HepG2 (cell line): Measurements from ENCODE around the gene MFF. TPM values are rescaled to one million over a fixed set of nuclear protein-coding genes. Genes with fewer than 3 reads are reported as not detected.
A peak's percentile ranks its signal among the peaks of the same experiment; 100 is the strongest.

ENCODE experiments used
- ATAC-seq: fragments of 200-7000 bp; cut with Tn5 transposase; 3 replicates; pipeline ENCODE4 v1.9.1; 2020; ENCODE audit warnings: mild to moderate bottlenecking, moderate library complexity
- BruUV-seq: library from RNA; stranded (reverse); fragments of 400-500 nt; replicated peaks from 2 replicates; lab custom pipeline; 2021; lab: Mats Ljungman, UMichigan
- CTCF ChIA-PET: fragments of 300-600 bp; formaldehyde crosslinking; extraction: SDS; loops from one replicate; lab custom pipeline; 2021; ENCODE audit warnings: low total read pairs, inconsistent platforms, low intra/inter-chr PET ratio; lab: Yijun Ruan, JAX
- POLR2A ChIA-PET: fragments of 350-600 bp; sonication (Branson Sonifier 250); formaldehyde crosslinking; loops from one replicate; lab custom pipeline; 2020; ENCODE audit warnings: antibody characterized with exemption, inconsistent platforms; lab: Yijun Ruan, JAX
- DNase-seq: peaks from one replicate; pipeline ENCODE4 v3.0.0-alpha.2; 2015; ENCODE audit warnings: low spot score
- FAIRE-seq: peaks from 3 replicates; lab custom pipeline; 2011; peaks lifted over from hg19 to GRCh38; lab: Jason Lieb, UNC
- H2AFZ ChIP-seq: one replicate; pipeline ENCODE4 v1.6.1; 2011; ENCODE audit warnings: low read length, inconsistent platforms
- H3K27ac ChIP-seq: fragments of 300-600 bp; 3 replicates; pipeline ENCODE4 v1.8.0; 2011; ENCODE audit warnings: mixed run types, mild to moderate bottlenecking, mixed read lengths, low read length, inconsistent platforms; ENCODE audit not compliant: insufficient read depth; ENCODE audit errors: extremely low read length
- H3K27me3 ChIP-seq, 2 experiments: fragments of 200-600 bp in 1 of 2; 2 replicates in 1 of 2; 3 replicates in 1 of 2; pipeline versions ENCODE4 v1.6.0 to v1.8.0; 2011; ENCODE audit warnings: low read length in 2 of 2, mild to moderate bottlenecking in 2 of 2, moderate library complexity in 2 of 2, inconsistent platforms in 1 of 2; ENCODE audit not compliant: insufficient read depth in 2 of 2, control insufficient read depth in 1 of 2
- H3K36me3 ChIP-seq, 2 experiments: fragments of 200-600 bp in 1 of 2; replicated peaks in 1 of 2; 2 replicates in 1 of 2; 3 replicates in 1 of 2; pipeline versions ENCODE4 v1.5.1 to v1.8.0; 2011; ENCODE audit warnings: low read length in 2 of 2, inconsistent platforms in 1 of 2; ENCODE audit not compliant: insufficient read depth in 2 of 2, control insufficient read depth in 1 of 2
- H3K4me1 ChIP-seq: 2 replicates; pipeline ENCODE4 v1.5.1; 2012; ENCODE audit warnings: low read length, inconsistent platforms; ENCODE audit not compliant: insufficient read depth
- H3K4me2 ChIP-seq: 2 replicates; pipeline ENCODE4 v1.6.0; 2011; ENCODE audit warnings: low read depth, low read length, inconsistent platforms
- H3K4me3 ChIP-seq, 3 experiments: fragments of 200-600 bp in 1 of 3; sonication (generic), shearing (Covaris generic) in 1 of 3; replicated peaks in 1 of 3; 2 replicates each; pipeline ENCODE4 v1.5.1; 2011 to 2016; ENCODE audit warnings: low read length in 3 of 3, inconsistent platforms in 2 of 3, low read depth in 2 of 3, mild to moderate bottlenecking in 2 of 3, control low read depth in 1 of 3, mixed read lengths in 1 of 3; ENCODE audit not compliant: insufficient read depth in 1 of 3
- H3K79me2 ChIP-seq: one replicate; pipeline ENCODE4 v1.6.1; 2011; ENCODE audit warnings: low read length, inconsistent platforms; ENCODE audit not compliant: insufficient read depth
- H3K9ac ChIP-seq: 2 replicates; pipeline ENCODE4 v1.6.0; 2011; ENCODE audit warnings: mild to moderate bottlenecking, low read depth, low read length, inconsistent platforms; ENCODE audit not compliant: insufficient read depth
- H3K9me3 ChIP-seq: 2 replicates; pipeline ENCODE4 v1.5.1; 2012; ENCODE audit warnings: mild to moderate bottlenecking, low read length
- H4K20me1 ChIP-seq: 2 replicates; pipeline ENCODE4 v1.6.0; 2011; ENCODE audit warnings: inconsistent platforms, mild to moderate bottlenecking, low read length, moderate library complexity; ENCODE audit not compliant: insufficient read depth
- HIVEP1 ChIP-seq: sonication (generic); formaldehyde crosslinking; IDR thresholded peaks from 2 replicates; pipeline ENCODE4 v1.4.0; 2020; ENCODE audit warnings: mild to moderate bottlenecking, missing genetic modification reagents
- HNF4A ChIP-seq: sonication (generic); formaldehyde crosslinking; IDR thresholded peaks from 2 replicates; pipeline ENCODE4 v1.4.0; 2020; ENCODE audit warnings: missing genetic modification reagents
- HNRNPK ChIP-seq: fragments of 200-400 bp; formaldehyde crosslinking; IDR thresholded peaks from 2 replicates; pipeline ENCODE4 v1.6.1; 2018; ENCODE audit warnings: low read length, low read depth, moderate library complexity, mild to moderate bottlenecking; ENCODE audit not compliant: poor library complexity, severe bottlenecking
- IKZF4 ChIP-seq: sonication (generic); formaldehyde crosslinking; IDR thresholded peaks from 2 replicates; pipeline ENCODE4 v1.5.1; 2020; ENCODE audit warnings: borderline replicate concordance, mild to moderate bottlenecking, low read depth, missing genetic modification reagents; ENCODE audit errors: not compliant biosample characterization
- JUNB ChIP-seq: sonication (generic); formaldehyde crosslinking; IDR thresholded peaks from 2 replicates; pipeline ENCODE4 v1.8.0; 2022; ENCODE audit warnings: missing genetic modification reagents, mild to moderate bottlenecking, borderline replicate concordance
- MIXL1 ChIP-seq: IDR thresholded peaks from 2 replicates; pipeline ENCODE4 v1.6.1; 2016
- NFE2 ChIP-seq: sonication (generic); formaldehyde crosslinking; IDR thresholded peaks from 2 replicates; pipeline ENCODE4 v1.4.0; 2020; ENCODE audit warnings: missing genetic modification reagents
- NFE2L2 ChIP-seq: fragments of 150-350 bp; IDR thresholded peaks from 2 replicates; pipeline ENCODE4 v1.6.1; 2014; ENCODE audit warnings: low read length
- POLR2A ChIP-seq, 2 experiments: IDR thresholded peaks; 2 replicates each; pipeline ENCODE4 v1.6.1; 2011; ENCODE audit warnings: low read depth in 2 of 2, low read length in 2 of 2, mild to moderate bottlenecking in 1 of 2, moderate library complexity in 1 of 2; ENCODE audit not compliant: insufficient read depth in 1 of 2
- SP4 ChIP-seq: sonication (generic); formaldehyde crosslinking; IDR thresholded peaks from 2 replicates; pipeline ENCODE4 v1.8.1; 2023; ENCODE audit warnings: mild to moderate bottlenecking, missing genetic modification reagents
- TEAD2 ChIP-seq: sonication (generic); formaldehyde crosslinking; IDR thresholded peaks from 2 replicates; pipeline ENCODE4 v1.9.0; 2021; ENCODE audit warnings: missing genetic modification reagents
- YEATS4 ChIP-seq: sonication (generic); formaldehyde crosslinking; IDR thresholded peaks from 2 replicates; pipeline ENCODE4 v1.4.0; 2020; ENCODE audit warnings: missing genetic modification reagents, borderline replicate concordance
- ZNF10 ChIP-seq: sonication (generic); formaldehyde crosslinking; IDR thresholded peaks from 2 replicates; pipeline ENCODE4 v1.4.0; 2020; ENCODE audit warnings: mild to moderate bottlenecking, low read depth, missing genetic modification reagents, borderline replicate concordance
- ZNF512 ChIP-seq: sonication (generic); formaldehyde crosslinking; IDR thresholded peaks from 2 replicates; pipeline ENCODE4 v1.4.0; 2020; ENCODE audit warnings: mild to moderate bottlenecking, missing genetic modification reagents
- ZNF569 ChIP-seq: sonication (generic); formaldehyde crosslinking; IDR thresholded peaks from 2 replicates; pipeline ENCODE4 v1.5.0; 2020; ENCODE audit warnings: mild to moderate bottlenecking, missing genetic modification reagents, moderate library complexity, borderline replicate concordance
- WGBS: methylation state at CpG from one replicate; pipeline ENCODE4 v1.1.6; 2017; ENCODE audit warnings: low lambda C conversion rate; 5-methylcytosine and 5-hydroxymethylcytosine counted together
- in situ Hi-C: cut with HindIII; loops from 2 replicates; pipeline ENCODE4 v1.10.0; 2017; ENCODE audit warnings: low pct_unique_long_range_greater_than_20kb; ENCODE audit not compliant: extremely low pct_ligation_motif_present
- intact Hi-C: fragments of 100-400 bp; cut with micrococcal nuclease; formaldehyde crosslinking; loops from one replicate; pipeline ENCODE4 v1.10.0; 2022; ENCODE audit not compliant: unreplicated experiment
- polyA plus RNA-seq, 8 experiments: library from polyadenylated mRNA; depleted of rRNA in 3 of 8; stranded (reverse) in 7 of 8; unstranded in 1 of 8; fragments of >200 nt; fragmentation: Illumina TruSeq in 4 of 8; extraction: Trizol in 4 of 8; gene quantifications; 2 replicates each; pipeline versions ENCODE4 v1.2.1 to v1.2.3, GENCODE V29; 2011 to 2016; ENCODE audit warnings: low read depth in 4 of 8, missing spikeins in 1 of 8, mixed read lengths in 1 of 8; ENCODE audit not compliant: insufficient read depth in 1 of 8
- total RNA-seq, 5 experiments: library from RNA; depleted of rRNA; stranded (reverse); fragments of >200 nt; fragmentation: Illumina TruSeq; extraction: Trizol; gene quantifications; 2 replicates each; pipeline ENCODE4 v1.2.3, GENCODE V29; 2016; ENCODE audit warnings: low read depth in 1 of 5

MFF gene
- total and polyA plus RNA-seq, 2 of the 13 experiments (the other 11 are each of a cell fraction or from before 2014, with no cell fraction given), result 81.9 to 156 TPM

- intact Hi-C loops, result no loop called here
- H3K27me3 ChIP-seq, result peaks cover 0 to 7% of the 10 kb centered on the region in 2 experiments; a peak in 2 of 5 replicates
- TF ChIP-seq MIXL1 (no peak), NFE2 (CRISPR knock-in tag) (peak; percentile 49; the same call in 1 of the 2 replicates), NFE2L2 (peak; percentile 57; the same call in 1 of the 2 replicates)
- TF ChIP-seq, all 625 proteins: peak for 2
- 7% methylated on average over 4 of the region's 4 CpGs for WGBS
- Histone ChIP-seq H3K36me3 (no peaks in the 10 kb centered on the region), H3K4me1 (peaks cover 16% of the 10 kb centered on the region), H2AFZ (no peak overlapping the region), H4K20me1 (no peaks in the 10 kb centered on the region), H3K79me2 (no peaks in the 10 kb centered on the region), H3K4me2 (peak overlapping the region; percentile 39), H3K9ac (no peak overlapping the region), H3K4me3 (no peak overlapping the region; a peak in 1 of 6 replicates), H3K9me3 (no peaks in the 10 kb centered on the region), H3K27ac (no peak overlapping the region)
- ATAC-seq (peak; percentile 64), DNase-seq (no peak), FAIRE-seq (no peak)
- ChIA-PET POLR2A (no interaction called here), CTCF (no interaction called here)
- in situ Hi-C loops, result no loop called here
- BruUV-seq, result no TSS peak
These were observed 72.5 kb downstream of the MFF start for GRCh38 chr2:227397562-227397961.

GRCh38 chr2:227398684-227399670 lies 73.9 kb downstream of the MFF start:
- Histone ChIP-seq H3K9me3 (no peaks in the 10 kb centered on the region), H2AFZ (no peak overlapping the region), H3K4me1 (peaks cover 16% of the 10 kb centered on the region), H3K4me3 (no peak overlapping the region), H3K9ac (no peak overlapping the region), H3K79me2 (no peaks in the 10 kb centered on the region), H4K20me1 (no peaks in the 10 kb centered on the region), H3K27me3 (peaks cover 0 to 7% of the 10 kb centered on the region in 2 experiments; a peak in 2 of 5 replicates), H3K36me3 (no peaks in the 10 kb centered on the region)
- BruUV-seq, result no TSS peak
- 60% methylated on average over 4 of the region's 4 CpGs for WGBS
- DNase-seq (no peak), FAIRE-seq (no peak), ATAC-seq (no peak; the same call in 2 of the 3 replicates)
- intact Hi-C loops (no loop called here), in situ Hi-C loops (no loop called here)
- ChIA-PET POLR2A (no interaction called here), CTCF (no interaction called here)
- TF ChIP-seq IKZF4 (CRISPR knock-in tag), result no peak
- TF ChIP-seq ZNF512 (CRISPR knock-in tag), result peak; percentile 66; the same call in 1 of the 2 replicates
- peak; percentile 14; the same call in 1 of the 2 replicates for TF ChIP-seq HNF4A (CRISPR knock-in tag)
- no peak for TF ChIP-seq HIVEP1 (CRISPR knock-in tag)
- TF ChIP-seq ZNF569 (CRISPR knock-in tag), result no peak
- TF ChIP-seq HNRNPK, result peak; percentile 63
- no peak for TF ChIP-seq SP4 (CRISPR knock-in tag)
- no peak for TF ChIP-seq TEAD2
- TF ChIP-seq JUNB (CRISPR knock-in tag), result no peak
- TF ChIP-seq YEATS4 (CRISPR knock-in tag), result no peak
- TF ChIP-seq POLR2A (IDR thresholded peaks at IDR 0.05; ENCODE audit: insufficient read depth in 1 of 2, low read depth in 2 of 2, low read length in 2 of 2), result no peak
- TF ChIP-seq ZNF10 (CRISPR knock-in tag), result no peak
- TF ChIP-seq, all 625 proteins: peak for 3
- Histone ChIP-seq H3K27ac (no peak overlapping the region), H3K4me2 (no peak overlapping the region)
